Right lobe of liver (tissue), 4 donors: Measurements from ENCODE around the gene HGFAC.

ENCODE experiments used
- CTCF ChIP-seq, 4 donors: fragments of 200-600 bp in 3 of 4; fragments of 450-650 bp in 1 of 4; IDR thresholded peaks; one replicate each; pipeline versions ENCODE4 v1.5.1 to v1.8.0; 2016 to 2022; ENCODE audit warnings: antibody characterized with exemption in 4 of 4, mild to moderate bottlenecking in 2 of 4
- POLR2A ChIP-seq: fragments of 450-650 bp; IDR thresholded peaks from one replicate; pipeline ENCODE4 v1.6.1; 2017; ENCODE audit warnings: antibody characterized with exemption, mild to moderate bottlenecking
- donor health status: DM: no; HTN: no; CAD: no.
- donor health status: DM: no; HTN: no; CAD: no.
- donor health status: DM: no; HTN: yes; CAD: no.

- TF ChIP-seq CTCF (IDR thresholded peaks at IDR 0.05), result no peak
- TF ChIP-seq POLR2A, result no peak
Observed at GRCh38 chr4:3403348-3403906, 38.3 kb upstream of the HGFAC start.
